Left renal pelvis (tissue), 4 donors: ENCODE measurements around the gene ZSCAN4. TPM values are rescaled to one million over a fixed set of nuclear protein-coding genes. Genes with fewer than 3 reads are reported as not detected.

Experiments
- DNase-seq, 4 donors: peaks; one replicate each; pipeline ENCODE4 v3.0.0-alpha.2; 2013; ENCODE audit warnings: low read depth in 4 of 4, low spot score in 3 of 4
- polyA plus RNA-seq, 4 donors: library from polyadenylated mRNA; unstranded; fragments of 120-200 nt; gene quantifications; one replicate each; pipeline ENCODE4 v1.2.1, GENCODE V29; 2013; ENCODE audit not compliant: insufficient read length in 4 of 4

The ZSCAN4 gene
- polyA plus RNA-seq, 4 donors, result 0.09 to 0.17 TPM; not detected in 2

- no peak for DNase-seq
Measured at GRCh38 chr19:57675881-57676280, 7.1 kb downstream of the ZSCAN4 start.

GRCh38 chr19:57682226-57682766, 13.6 kb downstream of the ZSCAN4 start:
- DNase-seq, result no peak

DNA sequence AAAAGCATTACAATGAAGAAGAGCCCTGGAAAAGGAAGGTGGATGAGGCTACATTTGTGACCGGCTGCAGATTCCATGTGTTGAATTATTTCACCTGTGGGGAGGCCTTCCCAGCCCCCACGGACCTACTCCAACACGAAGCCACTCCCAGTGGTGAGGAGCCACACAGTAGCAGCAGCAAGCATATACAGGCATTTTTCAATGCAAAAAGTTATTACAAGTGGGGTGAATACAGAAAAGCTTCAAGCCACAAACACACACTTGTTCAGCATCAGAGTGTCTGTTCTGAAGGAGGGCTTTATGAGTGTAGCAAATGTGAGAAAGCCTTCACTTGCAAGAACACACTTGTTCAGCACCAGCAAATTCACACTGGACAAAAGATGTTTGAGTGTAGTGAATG, 18.0 kb downstream of the ZSCAN4 start:
- no peak for DNase-seq

DNA sequence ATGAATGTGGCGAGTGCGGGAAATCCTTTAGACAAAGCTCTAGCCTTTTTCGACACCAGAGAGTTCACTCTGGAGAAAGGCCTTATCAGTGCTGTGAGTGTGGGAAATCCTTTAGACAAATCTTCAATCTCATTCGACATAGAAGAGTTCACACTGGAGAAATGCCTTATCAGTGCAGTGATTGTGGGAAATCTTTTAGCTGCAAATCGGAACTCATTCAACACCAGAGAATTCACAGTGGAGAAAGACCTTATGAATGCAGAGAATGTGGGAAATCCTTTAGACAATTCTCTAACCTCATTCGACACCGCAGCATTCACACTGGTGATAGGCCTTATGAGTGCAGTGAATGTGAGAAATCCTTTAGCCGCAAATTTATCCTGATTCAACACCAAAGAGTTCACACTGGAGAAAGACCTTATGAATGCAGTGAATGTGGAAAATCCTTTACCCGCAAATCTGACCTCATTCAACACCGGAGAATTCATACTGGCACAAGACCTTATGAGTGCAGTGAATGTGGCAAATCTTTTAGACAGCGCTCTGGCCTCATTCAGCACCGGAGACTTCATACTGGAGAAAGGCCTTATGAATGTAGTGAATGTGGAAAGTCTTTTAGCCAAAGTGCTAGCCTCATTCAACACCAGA, 18.8 kb downstream of the ZSCAN4 start:
- DNase-seq, result no peak

DNA sequence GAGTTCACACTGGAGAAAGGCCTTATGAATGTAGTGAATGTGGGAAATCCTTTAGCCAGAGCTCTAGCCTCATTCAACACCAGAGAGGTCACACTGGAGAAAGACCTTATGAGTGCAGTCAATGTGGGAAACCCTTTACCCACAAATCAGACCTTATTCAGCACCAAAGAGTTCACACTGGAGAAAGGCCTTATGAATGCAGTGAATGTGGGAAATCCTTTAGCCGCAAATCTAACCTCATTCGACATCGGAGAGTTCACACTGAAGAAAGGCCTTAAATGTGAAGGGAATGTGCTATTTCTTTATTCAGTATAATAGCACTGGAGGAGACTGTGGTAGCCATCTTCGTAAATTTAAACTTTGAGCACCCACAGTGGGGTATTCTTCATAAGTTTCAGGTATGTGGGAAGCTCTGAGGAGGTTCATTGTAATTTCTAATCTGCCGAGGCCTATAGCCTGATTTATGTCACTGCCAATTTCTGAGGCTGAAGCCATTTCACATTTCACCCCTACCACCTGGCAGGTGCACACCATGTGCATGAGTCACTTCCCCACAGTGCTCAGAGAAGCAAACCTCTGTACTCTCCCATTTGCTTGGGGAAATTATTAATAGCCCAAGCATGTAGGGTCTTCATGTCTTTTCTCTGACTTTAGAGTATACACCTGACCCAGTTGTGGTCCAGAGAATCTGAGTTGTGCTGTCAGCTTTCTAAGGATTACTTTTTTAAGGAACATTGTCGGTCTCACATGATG, 19.5 kb downstream of the ZSCAN4 start:
- DNase-seq, result no peak

DNA sequence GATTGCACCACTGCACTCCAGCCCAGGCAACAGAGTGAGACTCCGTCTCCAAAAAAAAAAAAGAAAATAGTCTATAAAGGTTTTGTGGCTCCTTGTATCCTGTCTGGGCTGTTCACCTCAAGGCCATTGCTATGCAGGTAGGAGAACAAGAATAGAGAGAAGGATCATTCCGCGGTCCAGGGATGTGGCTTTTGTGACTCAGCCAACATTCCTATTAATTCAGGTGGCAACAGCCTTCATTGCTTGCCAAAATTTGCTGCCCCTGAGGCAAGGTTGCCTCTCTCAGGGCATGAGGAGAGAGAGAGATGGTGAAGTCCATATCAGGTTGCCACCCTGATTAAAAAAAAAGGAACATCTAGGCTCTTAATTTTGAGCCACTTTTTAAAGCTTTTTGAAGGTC, 21.0 kb downstream of the ZSCAN4 start:
- no peak for DNase-seq

DNA sequence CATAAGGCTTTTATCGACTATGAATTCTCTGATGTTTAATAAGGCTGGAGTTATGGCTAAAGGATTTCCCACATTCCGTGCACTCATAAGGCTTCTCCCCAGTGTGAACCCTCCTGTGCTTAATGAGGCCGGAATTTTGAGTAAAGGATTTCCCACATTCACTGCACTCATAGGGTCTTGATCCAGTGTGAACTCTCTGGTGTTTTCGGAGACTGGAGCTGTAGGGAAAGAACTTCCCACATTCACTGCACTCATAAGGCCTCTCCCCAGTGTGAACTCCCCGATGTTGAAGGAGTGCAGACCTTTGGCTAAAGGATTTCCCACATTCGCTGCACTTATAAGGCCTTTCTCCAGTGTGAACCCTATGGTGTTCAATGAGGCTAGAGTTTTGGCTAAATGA, 32.9 kb downstream of the ZSCAN4 start:
- DNase-seq, result no peak

GRCh38 chr19:57706346-57706745, 37.6 kb downstream of the ZSCAN4 start:
- DNase-seq, result no peak

- peak; percentile 75 to 84 (median 77) for DNase-seq
Measured at GRCh38 chr19:57708641-57709361, 40.1 kb downstream of the ZSCAN4 start, which contains the start of gene ZNF154. Gene ZNF154, minus strand, starts transcription at chr19:57709204. Its CDS starts 233 bp downstream, at chr19:57708971.

GRCh38 chr19:57709616-57710015, 40.9 kb downstream of the ZSCAN4 start:
- no peak for DNase-seq

DNA sequence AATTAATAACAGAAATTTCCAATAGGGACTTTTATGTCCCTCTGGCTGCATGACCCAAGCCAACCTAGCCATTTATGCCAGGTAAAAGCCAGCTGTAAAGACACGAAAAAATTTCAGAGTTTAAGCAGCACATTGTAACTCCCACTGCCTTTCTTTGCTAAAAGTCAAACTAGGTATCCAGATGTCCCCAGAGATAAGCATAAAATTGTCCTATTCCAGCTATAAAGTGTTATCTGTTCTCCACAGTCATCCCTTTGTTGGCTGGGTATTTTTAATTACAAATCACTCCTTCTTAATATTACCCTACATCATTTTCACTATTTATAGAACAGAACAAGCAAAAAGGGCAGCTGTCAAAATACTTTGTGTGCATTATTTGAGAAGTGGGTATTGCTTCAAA, 43.5 kb downstream of the ZSCAN4 start:
- DNase-seq, result no peak

DNA sequence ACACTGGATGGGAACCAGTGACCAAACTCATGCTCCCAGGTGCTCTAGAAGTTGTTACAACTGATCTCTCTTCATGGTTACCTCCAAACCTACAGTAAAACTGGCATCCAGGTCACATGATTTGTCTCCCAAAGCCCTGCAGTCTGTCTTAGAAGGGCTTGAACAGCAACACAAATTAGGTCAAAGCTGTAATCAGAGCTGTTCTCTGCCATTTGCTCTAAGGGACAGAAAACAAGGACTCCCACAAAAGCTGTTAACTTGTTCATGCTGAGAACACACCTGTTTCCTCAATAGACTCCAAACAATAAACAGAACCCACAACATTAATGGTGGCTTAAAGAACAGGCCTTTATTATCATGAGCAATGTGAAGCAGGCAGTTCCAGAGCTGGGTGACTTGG, 50.7 kb downstream of the ZSCAN4 start:
- no peak for DNase-seq

GRCh38 chr19:57719901-57720519, 51.3 kb downstream of the ZSCAN4 start:
- no peak for DNase-seq

- no peak for DNase-seq
Measured at GRCh38 chr19:57720878-57721277, 52.1 kb downstream of the ZSCAN4 start.

Other genes with a start within 250 kb of the ZSCAN4 start
- gene ZNF749, start 233.6 kb upstream of the ZSCAN4 start, polyA plus RNA-seq, result 10 to 100 TPM in 3 of 4 donors, 1 to 10 TPM in 1; 5.6 to 14.0 (median 12.7) TPM
- 1 to 10 TPM; 1.6 to 5.8 (median 3.1) TPM for gene VN1R1, start 211.8 kb upstream of the ZSCAN4 start, polyA plus RNA-seq
- 10 to 100 TPM in 3 of 4 donors, 1 to 10 TPM in 1; 9.8 to 23.2 (median 22.3) TPM for gene ZNF772, start 191.4 kb upstream of the ZSCAN4 start, polyA plus RNA-seq
- 10 to 100 TPM; 14.2 to 23.6 (median 20.2) TPM for gene ZNF419, start 181.2 kb upstream of the ZSCAN4 start, polyA plus RNA-seq
- 10 to 100 TPM; 10.1 to 13.9 (median 11.6) TPM for gene ZNF773, start 169.0 kb upstream of the ZSCAN4 start, polyA plus RNA-seq
- 10 to 100 TPM; 10.5 to 15.7 (median 14.1) TPM for gene ZNF549, start 141.6 kb upstream of the ZSCAN4 start, polyA plus RNA-seq
- gene ZNF550, start 109.1 kb upstream of the ZSCAN4 start, polyA plus RNA-seq, result 10 to 100 TPM; 15.1 to 22.7 (median 21.1) TPM
- 10 to 100 TPM in 1 of 4 donors, 1 to 10 TPM in 3; 7.3 to 10.1 (median 8.6) TPM for gene ZNF416, start 90.0 kb upstream of the ZSCAN4 start, polyA plus RNA-seq
- 10 to 100 TPM; 12.9 to 21.4 (median 17.3) TPM for gene ZIK1, start 84.8 kb upstream of the ZSCAN4 start, polyA plus RNA-seq
- gene ZNF530, start 69.0 kb upstream of the ZSCAN4 start, polyA plus RNA-seq, result 1 to 10 TPM; 4.4 to 5.4 (median 4.7) TPM
- 10 to 100 TPM; 16.0 to 28.1 (median 27.1) TPM for gene ZNF134, start 54.7 kb upstream of the ZSCAN4 start, polyA plus RNA-seq
- gene ZNF211, start 35.8 kb upstream of the ZSCAN4 start, polyA plus RNA-seq, result 10 to 100 TPM; 24.7 to 46.4 (median 32.4) TPM
- 10 to 100 TPM in 3 of 4 donors, 1 to 10 TPM in 1; 9.3 to 17.4 (median 15.0) TPM for gene ZNF551, start 13.0 kb downstream of the ZSCAN4 start, polyA plus RNA-seq
- 10 to 100 TPM; 22.8 to 33.6 (median 31.2) TPM for gene ZNF154, start 40.3 kb downstream of the ZSCAN4 start, polyA plus RNA-seq
- 10 to 100 TPM in 3 of 4 donors, 1 to 10 TPM in 1; 9.4 to 19.4 (median 19.3) TPM for gene ZNF671, start 58.7 kb downstream of the ZSCAN4 start, polyA plus RNA-seq
- gene ZNF776, start 77.9 kb downstream of the ZSCAN4 start, polyA plus RNA-seq, result 10 to 100 TPM; 24.9 to 39.6 (median 36.9) TPM
- 10 to 100 TPM; 15.6 to 27.2 (median 22.7) TPM for gene ZNF586, start 100.7 kb downstream of the ZSCAN4 start, polyA plus RNA-seq
- gene ZNF552, start 146.0 kb downstream of the ZSCAN4 start, polyA plus RNA-seq, result 10 to 100 TPM in 3 of 4 donors, 1 to 10 TPM in 1; 6.3 to 27.4 (median 18.0) TPM
- gene ZNF587B, start 161.4 kb downstream of the ZSCAN4 start, polyA plus RNA-seq, result 10 to 100 TPM in 3 of 4 donors, 1 to 10 TPM in 1; 4.6 to 17.1 (median 15.0) TPM
- 10 to 100 TPM; 19.6 to 41.0 (median 26.1) TPM for gene ZNF587, start 180.9 kb downstream of the ZSCAN4 start, polyA plus RNA-seq
- gene ZNF814, start 220.1 kb downstream of the ZSCAN4 start, polyA plus RNA-seq, result 10 to 100 TPM; 36.3 to 84.0 (median 53.2) TPM
- 10 to 100 TPM; 19.5 to 32.7 (median 25.6) TPM for gene ZNF417, start 247.7 kb downstream of the ZSCAN4 start, polyA plus RNA-seq